ENCODE measurements around the gene CCDC152. TPM values are rescaled to one million over a fixed set of nuclear protein-coding genes. Genes with fewer than 3 reads are reported as not detected.
"Not testable (repeated sequence)": the region's sequence is repeated elsewhere in the genome, so short reads cannot be mapped to it uniquely, and the experiment has no call there.

The CCDC152 gene
- total RNA-seq, 4 donors from 2014 or later = 0.16 to 1.2 (median 1.1) TPM

GRCh38 chr5:42721484-42721883 is 35.1 kb upstream of the CCDC152 start:
- Histone ChIP-seq H3K9me3 (no peaks in the 10 kb centered on the region), H3K4me3 (no peak overlapping the region), H3K4me1 (no peaks in the 10 kb centered on the region), H3K36me3 (peaks cover 0 to 20% of the 10 kb centered on the region in 2 donors), H3K27me3 (no peaks in the 10 kb centered on the region), H3K27ac (no peak overlapping the region)
- no peak for ATAC-seq
- TF ChIP-seq POLR2A (IDR thresholded peaks at IDR 0.05) (no peak), POLR2AphosphoS5 (IDR thresholded peaks at IDR 0.05) (no peak), EP300 (IDR thresholded peaks at IDR 0.05) (no peak), CTCF (IDR thresholded peaks at IDR 0.05) (no peak)

- ATAC-seq, H3K27me3 ChIP-seq: not testable (repeated sequence)
These were observed 22.0 kb upstream of the CCDC152 start for GRCh38 chr5:42734531-42735058.

DNA sequence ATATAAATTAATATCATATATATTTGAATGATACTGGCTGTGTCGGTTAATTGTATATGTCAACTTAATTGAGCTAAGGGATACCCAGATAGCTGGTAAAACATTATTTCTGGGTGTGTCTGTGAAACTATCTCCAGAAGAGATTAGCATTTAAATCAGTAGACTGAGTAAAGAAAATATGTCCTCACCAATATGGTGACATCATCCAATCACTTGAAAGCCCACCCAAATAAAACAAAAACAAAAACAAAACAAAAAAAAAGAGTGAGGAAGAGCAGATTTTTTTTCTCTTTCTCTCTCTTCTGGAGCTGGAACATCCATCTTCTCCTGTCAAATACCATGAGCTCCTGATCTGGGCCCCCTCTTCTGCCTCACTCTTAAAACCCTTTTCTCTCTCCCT is 15.7 kb upstream of the CCDC152 start:
- Histone ChIP-seq H3K27me3 (no peaks in the 10 kb centered on the region), H3K27ac (no peak overlapping the region), H3K4me3 (no peak overlapping the region), H3K4me1 (no peaks in the 10 kb centered on the region), H3K9me3 (peaks cover 0 to 11% (median 0%) of the 10 kb centered on the region in 3 donors), H3K36me3 (no peaks in the 10 kb centered on the region)
- no peak for TF ChIP-seq EP300 (IDR thresholded peaks at IDR 0.05)
- TF ChIP-seq CTCF (IDR thresholded peaks at IDR 0.05) = no peak
- TF ChIP-seq POLR2AphosphoS5 (IDR thresholded peaks at IDR 0.05) = no peak
- no peak for TF ChIP-seq POLR2A (IDR thresholded peaks at IDR 0.05)
- WGBS, 2 donors (ENCODE audit: low coverage in 1 of 2) = 88 to 100% methylated on average over 1 of the region's 1 CpG
- no peak for ATAC-seq

More at GRCh38 chr5:42734531-42735058, 22.0 kb upstream of the CCDC152 start:
- not testable (repeated sequence) for H3K4me1 ChIP-seq, H3K9me3 ChIP-seq, H3K36me3 ChIP-seq, H3K4me3 ChIP-seq, H3K27ac ChIP-seq
- WGBS, 2 donors (ENCODE audit: low coverage in 1 of 2) = 83% methylated on average over 7 of the region's 24 CpGs; no CpG with 5 or more reads in 1 of the 2 donors

- Histone ChIP-seq H3K4me3 (no peak overlapping the region), H3K27me3 (no peaks in the 10 kb centered on the region), H3K36me3 (no peaks in the 10 kb centered on the region), H3K4me1 (no peaks in the 10 kb centered on the region), H3K9me3 (peaks cover 0 to 11% (median 0%) of the 10 kb centered on the region in 3 donors), H3K27ac (no peak overlapping the region)
- 15 to 32% methylated on average over 4 of the region's 4 CpGs for WGBS, 2 donors (ENCODE audit: low coverage in 1 of 2)
- ATAC-seq = no peak
- TF ChIP-seq POLR2AphosphoS5 (IDR thresholded peaks at IDR 0.05) = no peak
- no peak for TF ChIP-seq CTCF (IDR thresholded peaks at IDR 0.05)
- no peak for TF ChIP-seq POLR2A (IDR thresholded peaks at IDR 0.05)
- TF ChIP-seq EP300 (IDR thresholded peaks at IDR 0.05) = no peak
These were observed 11.2 kb upstream of the CCDC152 start for GRCh38 chr5:42745426-42745825.

- 92 to 100% methylated on average over 2 to 3 of the region's 3 CpGs for WGBS, 2 donors (ENCODE audit: low coverage in 1 of 2)
- no peak for ATAC-seq
- Histone ChIP-seq H3K27ac (no peak overlapping the region), H3K4me1 (no peaks in the 10 kb centered on the region), H3K27me3 (no peaks in the 10 kb centered on the region), H3K4me3 (no peak overlapping the region), H3K36me3 (no peaks in the 10 kb centered on the region), H3K9me3 (peaks cover 0 to 11% (median 0%) of the 10 kb centered on the region in 3 donors)
- TF ChIP-seq POLR2A (IDR thresholded peaks at IDR 0.05) = no peak
These were observed 10.8 kb upstream of the CCDC152 start for GRCh38 chr5:42745856-42746255.

DNA sequence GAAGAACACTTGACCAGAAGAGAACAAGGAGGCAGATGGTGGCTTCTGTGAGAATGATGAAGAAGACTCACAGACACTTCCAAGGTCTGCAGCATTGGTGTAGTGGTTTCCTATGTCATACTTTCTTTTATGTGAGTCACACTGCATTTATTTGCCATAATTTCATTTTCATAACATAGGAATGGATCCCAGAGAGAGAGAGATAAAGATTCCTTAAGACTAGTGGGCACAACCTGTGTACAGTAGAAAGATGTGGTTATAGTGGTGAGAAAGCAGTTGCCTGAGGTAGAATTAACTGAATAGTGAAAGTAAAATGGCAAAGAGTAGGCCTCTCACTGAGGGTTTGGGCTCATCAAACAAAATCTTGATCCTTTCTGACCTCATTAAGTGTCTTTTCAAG is 7.6 kb upstream of the CCDC152 start:
- Histone ChIP-seq H3K27ac (no peak overlapping the region), H3K4me3 (no peak overlapping the region), H3K9me3 (no peaks in the 10 kb centered on the region), H3K36me3 (no peaks in the 10 kb centered on the region), H3K27me3 (no peaks in the 10 kb centered on the region), H3K4me1 (no peaks in the 10 kb centered on the region)
- no peak for TF ChIP-seq CTCF (IDR thresholded peaks at IDR 0.05)
- no peak for TF ChIP-seq POLR2A (IDR thresholded peaks at IDR 0.05)
- no peak for TF ChIP-seq EP300 (IDR thresholded peaks at IDR 0.05)
- no peak for TF ChIP-seq POLR2AphosphoS5 (IDR thresholded peaks at IDR 0.05)
- ATAC-seq = no peak
